Stimulated activated CD8-positive, alpha-beta memory T cell treated with anti-CD3 and anti-CD28 coated beads, Interleukin-12 subunit alpha, Interleukin-12 subunit beta, amount 100 ng/mL, for 4 hours (primary cell): ENCODE data around the gene ROR1.
"Not testable (repeated sequence)": the region's sequence is repeated elsewhere in the genome, so short reads cannot be mapped to it uniquely, and the experiment has no call there.

Experiments used
- DNase-seq: peaks from one replicate; pipeline ENCODE4 v3.0.0-alpha.2; 2020; ENCODE audit warnings: low read depth

Gene ROR1

GRCh38 chr1:64186138-64186897 lies 412.5 kb downstream of the ROR1 start:
- DNase-seq: no peak

DNA sequence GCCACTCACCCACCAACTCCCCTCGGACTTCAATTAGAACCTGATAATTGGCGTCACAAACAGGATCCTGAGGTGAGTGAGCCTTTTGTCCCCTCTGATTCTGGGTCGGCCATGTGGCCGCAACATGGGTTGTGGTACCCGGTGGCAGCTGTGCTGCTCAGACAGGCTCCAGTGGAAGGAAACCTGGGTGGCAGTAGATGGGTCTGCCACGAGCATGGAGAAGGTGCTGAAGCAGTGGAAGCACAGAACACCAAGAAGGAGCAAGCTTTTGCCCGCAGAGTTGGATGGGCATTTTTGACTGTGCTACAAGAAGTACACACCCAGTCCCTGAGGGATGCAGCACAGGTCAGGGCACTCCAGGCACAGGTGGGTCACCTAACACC lies 413.1 kb downstream of the ROR1 start:
- no peak for DNase-seq

GRCh38 chr1:64187646-64188045 lies 413.8 kb downstream of the ROR1 start:
- DNase-seq: no peak

DNA sequence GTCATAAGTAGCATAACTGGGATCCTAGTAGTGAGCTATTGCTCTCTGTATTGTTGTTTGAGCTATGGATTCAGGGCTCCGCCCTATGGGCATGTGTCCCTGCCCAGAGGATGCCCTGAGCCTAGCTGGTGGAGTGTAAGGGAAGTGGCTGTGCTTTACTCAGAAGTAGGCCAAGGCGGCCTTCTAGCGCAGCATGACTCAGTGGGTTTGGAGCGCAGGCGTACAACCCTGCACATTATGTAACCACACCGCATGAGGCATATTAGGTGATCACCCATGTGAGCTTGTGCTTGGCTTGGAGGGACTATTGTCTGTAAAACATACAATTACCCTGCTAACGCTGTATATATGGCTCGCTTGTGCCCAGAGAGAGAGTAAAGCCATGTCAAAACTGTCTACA lies 418.5 kb downstream of the ROR1 start:
- no peak for DNase-seq

- DNase-seq: no peak
These were observed 420.6 kb downstream of the ROR1 start for GRCh38 chr1:64194168-64195080.

- DNase-seq: no peak
These were observed 421.2 kb downstream of the ROR1 start for GRCh38 chr1:64195081-64195395.

DNA sequence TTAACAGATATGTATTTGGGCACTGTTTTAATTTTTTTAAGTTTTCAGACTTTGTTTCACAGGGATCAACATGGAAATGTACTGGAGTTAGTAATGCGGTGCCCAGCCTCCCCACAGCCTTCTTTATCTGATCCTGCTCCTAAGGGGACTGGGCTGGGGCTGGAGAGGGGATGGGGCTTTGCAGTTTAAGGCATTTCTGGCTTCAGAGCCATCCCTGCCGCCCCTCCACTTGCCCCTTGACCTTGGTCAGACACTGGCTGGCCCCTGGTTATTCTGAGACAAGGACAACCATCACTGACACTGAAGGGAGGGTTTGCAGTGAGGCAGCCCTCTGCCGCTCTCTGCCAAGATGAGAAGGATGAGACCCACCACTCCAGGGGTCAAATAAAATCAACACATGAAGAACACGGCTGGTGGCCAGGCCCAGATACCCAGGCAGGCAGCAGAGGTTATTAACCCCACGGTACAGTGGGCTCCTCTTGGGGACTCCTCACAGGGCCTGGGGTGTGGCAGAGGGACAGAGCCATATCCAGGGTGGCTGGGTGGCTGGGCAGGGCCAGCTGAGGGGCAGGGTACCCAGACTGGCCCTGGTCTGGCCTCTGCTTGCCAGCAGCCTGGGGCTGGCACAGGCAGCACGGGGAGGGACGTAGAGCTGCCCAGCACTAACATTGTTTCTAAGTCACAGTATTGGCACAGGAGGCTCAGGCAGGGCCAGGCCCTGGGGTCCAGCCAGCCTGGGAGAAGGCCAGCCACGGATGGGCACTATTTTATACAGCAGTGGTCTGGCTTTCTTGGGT lies 422.5 kb downstream of the ROR1 start:
- DNase-seq: no peak

- DNase-seq: no peak
These were observed 423.3 kb downstream of the ROR1 start for GRCh38 chr1:64197076-64197475.

GRCh38 chr1:64199154-64199553 lies 425.3 kb downstream of the ROR1 start:
- DNase-seq: no peak

DNA sequence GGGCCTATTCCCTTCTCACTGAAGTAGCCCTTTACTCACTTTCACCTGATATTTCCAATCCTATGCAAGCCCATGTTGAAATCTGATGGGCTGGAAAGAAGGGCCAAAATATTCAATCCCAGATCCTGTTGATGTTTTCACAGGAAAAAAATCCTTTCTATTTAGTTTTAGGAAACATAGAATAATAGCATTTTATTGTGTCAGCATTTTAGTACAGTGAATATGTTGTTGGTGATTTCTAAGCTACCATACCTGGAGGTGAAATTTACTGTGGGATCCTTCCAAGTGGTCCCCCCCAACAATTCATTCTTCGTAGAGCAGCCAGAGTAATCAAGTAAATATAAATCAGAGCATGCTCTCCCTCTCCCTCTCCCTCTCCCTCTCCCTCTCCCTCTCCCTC lies 426.2 kb downstream of the ROR1 start:
- DNase-seq: no peak

DNA sequence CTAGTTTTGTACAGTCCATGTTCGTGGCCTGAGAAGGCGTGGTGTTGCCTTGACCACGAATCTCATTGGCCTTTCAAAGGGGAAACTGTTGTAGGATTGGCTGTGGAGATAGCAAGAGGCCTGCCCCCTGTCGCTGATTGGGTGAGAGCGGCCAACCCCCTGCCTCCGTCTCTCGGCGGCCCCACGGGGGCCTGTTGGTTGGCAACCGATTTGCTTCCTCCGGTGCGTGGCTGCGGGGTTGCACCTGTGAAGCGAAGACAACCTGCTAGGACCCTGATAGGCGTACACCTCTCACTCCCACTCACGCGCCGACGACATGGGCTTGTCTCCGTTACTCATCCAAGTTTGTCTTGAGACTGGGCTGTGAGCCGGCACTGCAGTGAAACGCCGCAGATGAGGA lies 429.6 kb downstream of the ROR1 start, which contains the start of gene UBE2U:
Gene UBE2U, plus strand, starts transcription at position 204 of the 400 bp plus-strand sequence. CDS start 428 bp downstream, outside the sequence.
- no peak for DNase-seq

GRCh38 chr1:64209221-64209620 lies 435.4 kb downstream of the ROR1 start:
- DNase-seq: no peak

DNA sequence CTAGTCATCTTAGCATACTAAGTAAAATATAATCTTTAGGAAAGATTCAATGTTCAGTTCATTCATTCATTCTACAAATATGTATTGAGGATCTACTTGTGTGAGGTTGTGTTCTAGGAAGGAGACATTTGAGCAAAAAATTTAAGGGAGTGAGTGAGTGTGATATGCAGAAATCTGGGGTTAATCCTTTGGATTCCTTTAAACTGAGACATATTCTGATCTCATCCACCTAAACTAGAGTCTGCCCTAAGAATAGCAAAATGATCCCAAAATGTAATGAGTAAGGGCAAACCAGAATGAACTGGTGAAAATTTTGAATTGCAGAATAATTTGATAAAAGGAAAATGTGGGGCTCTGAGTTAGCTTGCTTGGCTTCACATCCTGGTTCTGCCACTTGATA lies 438.2 kb downstream of the ROR1 start:
- no peak for DNase-seq

GRCh38 chr1:64215576-64215975 lies 441.8 kb downstream of the ROR1 start:
- DNase-seq: no peak

GRCh38 chr1:64220241-64220640 lies 446.4 kb downstream of the ROR1 start:
- no peak for DNase-seq

- DNase-seq: no peak
These were observed 449.7 kb downstream of the ROR1 start for GRCh38 chr1:64223329-64224151.

DNA sequence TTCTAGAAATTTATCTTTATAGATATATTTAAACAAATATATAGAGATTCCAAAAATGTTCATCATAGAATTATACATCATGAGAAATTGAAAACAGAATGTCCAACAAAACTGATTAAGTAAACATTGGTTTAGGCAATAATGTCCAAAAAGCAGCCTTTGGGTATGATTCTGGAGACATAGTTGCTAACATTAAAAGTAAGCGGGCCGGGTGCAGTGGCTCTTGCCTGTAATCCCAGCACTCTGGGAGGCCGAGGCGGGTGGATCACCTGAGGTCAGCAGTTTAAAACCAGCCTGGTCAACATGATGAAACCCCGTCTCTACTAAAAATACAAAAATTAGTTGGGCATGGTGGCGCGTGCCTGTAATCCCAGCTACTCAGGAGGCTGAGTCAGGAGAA lies 450.4 kb downstream of the ROR1 start:
- DNase-seq: not testable (repeated sequence)

- no peak for DNase-seq
These were observed 454.5 kb downstream of the ROR1 start for GRCh38 chr1:64228167-64228957.

DNA sequence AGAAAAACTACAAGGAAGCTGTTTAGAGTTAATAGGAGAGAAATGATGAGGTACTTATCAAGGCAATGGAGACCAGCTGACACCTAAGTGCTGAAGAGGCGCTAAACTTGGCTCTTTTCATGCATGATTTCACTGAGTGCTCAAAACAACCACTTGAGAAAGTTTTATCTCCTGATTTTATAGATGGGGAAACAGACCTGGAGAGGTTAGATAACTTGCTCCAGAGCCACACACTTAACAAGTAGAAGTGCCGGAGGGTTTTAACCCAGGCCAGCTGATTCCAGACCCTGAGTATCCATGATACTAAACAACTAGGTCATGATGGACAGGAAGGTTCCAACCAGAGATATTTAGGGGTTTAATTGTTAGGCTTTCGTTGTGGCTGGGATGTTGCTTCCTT lies 455.5 kb downstream of the ROR1 start:
- no peak for DNase-seq
